Measurements from ENCODE around the gene UBE2E2.

- TF ChIP-seq CHD2 (IDR thresholded peaks at IDR 0.05; ENCODE audit: low read depth, low read length) (no peak), TCF12 (IDR thresholded peaks at IDR 0.05) (no peak), TCF12 (CRISPR knock-in tag; IDR thresholded peaks at IDR 0.05) (no peak), CEBPB (IDR thresholded peaks at IDR 0.05; ENCODE audit: borderline replicate concordance, low read depth, low read length) (no peak), POLR2A (IDR thresholded peaks at IDR 0.05; ENCODE audit: insufficient read depth in 1 of 2, low read depth in 2 of 2, low read length in 2 of 2) (no peak), ZNF256 (CRISPR knock-in tag; conservative IDR thresholded peaks at IDR 0.05) (no peak), CTCF (CRISPR knock-in tag; IDR thresholded peaks at IDR 0.05) (no peak), FOXM1 (CRISPR knock-in tag; IDR thresholded peaks at IDR 0.05) (no peak), IRF9 (CRISPR knock-in tag; IDR thresholded peaks at IDR 0.05; ENCODE audit: borderline replicate concordance) (no peak), CHD4 (IDR thresholded peaks at IDR 0.05; ENCODE audit: borderline replicate concordance, low read length) (no peak)
Measured at GRCh38 chr3:23174426-23175039, 28.6 kb upstream of the UBE2E2 start.

Data from HepG2 (cell line).